PC-9 (cell line): ENCODE data around the gene ZNF100. TPM values are rescaled to one million over a fixed set of nuclear protein-coding genes. Genes with fewer than 3 reads are reported as not detected.
"Not testable (repeated sequence)": the region's sequence is repeated elsewhere in the genome, so short reads cannot be mapped to it uniquely, and the experiment has no call there.

ENCODE experiments used
- BruUV-seq: library from RNA; stranded (reverse); fragments of 400-500 nt; replicated peaks from 2 replicates; lab custom pipeline; 2021; lab: Mats Ljungman, UMichigan
- CTCF ChIA-PET: fragments of 300-600 bp; sonication (Branson Sonifier 250); formaldehyde crosslinking; loops from one replicate; lab custom pipeline; 2022; ENCODE audit warnings: antibody characterized with exemption; lab: Charles Lee
- POLR2A ChIA-PET: fragments of 300-600 bp; sonication (Branson Sonifier 250); formaldehyde crosslinking; loops from one replicate; lab custom pipeline; 2022; ENCODE audit warnings: antibody characterized with exemption; ENCODE audit not compliant: unreplicated experiment; lab: Charles Lee
- DNase-seq, 2 experiments: peaks; one replicate each; pipeline versions ENCODE4 v3.0.0 to v3.0.0-alpha.2; 2015 to 2022; ENCODE audit warnings: mixed read lengths in 1 of 2
- H2AFZ ChIP-seq: fragments of 200-600 bp; sonication (generic); 2 replicates; pipeline ENCODE4 v1.8.1; 2017; ENCODE audit warnings: antibody characterized with exemption
- H3F3A ChIP-seq: fragments of 200-600 bp; sonication (generic); 2 replicates; pipeline ENCODE4 v1.8.1; 2017; ENCODE audit warnings: antibody characterized with exemption, mild to moderate bottlenecking, low read depth; ENCODE audit not compliant: insufficient read depth
- H3K27ac ChIP-seq: fragments of 200-600 bp; sonication (generic); 2 replicates; pipeline ENCODE4 v1.6.1; 2016; ENCODE audit warnings: mixed run types
- H3K27me3 ChIP-seq: fragments of 200-600 bp; sonication (generic); 2 replicates; pipeline ENCODE4 v1.6.1; 2016; ENCODE audit warnings: low read depth, mixed run types; ENCODE audit not compliant: insufficient read depth
- H3K36me3 ChIP-seq: fragments of 200-600 bp; sonication (generic); 2 replicates; pipeline ENCODE4 v1.6.1; 2016; ENCODE audit warnings: low read depth, mixed run types
- H3K4me1 ChIP-seq: fragments of 200-600 bp; sonication (generic); replicated peaks from 2 replicates; pipeline ENCODE4 v1.6.1; 2016; ENCODE audit warnings: mixed run types; ENCODE audit not compliant: insufficient read depth
- H3K4me2 ChIP-seq: fragments of 200-600 bp; sonication (generic); 2 replicates; pipeline ENCODE4 v1.6.1; 2017; ENCODE audit warnings: mixed run types
- H3K4me3 ChIP-seq: fragments of 200-600 bp; sonication (generic); 2 replicates; pipeline ENCODE4 v1.6.1; 2016; ENCODE audit warnings: mixed run types
- H3K79me2 ChIP-seq: fragments of 200-600 bp; sonication (generic); 2 replicates; pipeline ENCODE4 v1.6.1; 2017; ENCODE audit warnings: low read depth, mixed run types
- H3K9me2 ChIP-seq: fragments of 200-600 bp; sonication (generic); 2 replicates; pipeline ENCODE4 v1.8.1; 2017; ENCODE audit warnings: mild to moderate bottlenecking; ENCODE audit not compliant: insufficient read depth
- H3K9me3 ChIP-seq: fragments of 200-600 bp; sonication (generic); 2 replicates; pipeline ENCODE4 v1.8.1; 2016; ENCODE audit warnings: low read depth; ENCODE audit not compliant: insufficient read depth
- H4K20me1 ChIP-seq: fragments of 200-600 bp; sonication (generic); 2 replicates; pipeline ENCODE4 v1.8.1; 2017; ENCODE audit not compliant: insufficient read depth
- CTCF ChIP-seq: fragments of 200-600 bp; sonication (generic); conservative IDR thresholded peaks from 2 replicates; pipeline ENCODE4 v1.6.1; 2017; ENCODE audit warnings: mixed run types, antibody characterized with exemption, mild to moderate bottlenecking, moderate library complexity
- EZH2 ChIP-seq: fragments of 200-600 bp; sonication (generic); IDR thresholded peaks from 2 replicates; pipeline ENCODE4 v1.8.0; 2017; ENCODE audit warnings: antibody characterized with exemption, low read depth
- intact Hi-C: fragments of 100-400 bp; cut with micrococcal nuclease; formaldehyde crosslinking; loops from one replicate; pipeline ENCODE4 v1.10.0; 2022; ENCODE audit not compliant: unreplicated experiment
- total RNA-seq: library from RNA; stranded (reverse); gene quantifications from 2 replicates; pipeline ENCODE4 v1.2.3, GENCODE V29; 2021

Gene ZNF100
- total RNA-seq, 1 experiment from 2014 or later, result 7.7 TPM

- Histone ChIP-seq H3F3A (no peaks in the 10 kb centered on the region), H3K36me3 (peaks cover 44% of the 10 kb centered on the region), H2AFZ (no peak overlapping the region), H3K4me3 (no peak overlapping the region), H3K4me1 (no peaks in the 10 kb centered on the region), H4K20me1 (no peaks in the 10 kb centered on the region), H3K9me3 (peaks cover 9% of the 10 kb centered on the region; the same call in 1 of the 2 replicates), H3K4me2 (no peak overlapping the region), H3K27ac (no peak overlapping the region), H3K27me3 (no peaks in the 10 kb centered on the region), H3K79me2 (no peaks in the 10 kb centered on the region; the same call in 1 of the 2 replicates), H3K9me2 (no peaks in the 10 kb centered on the region)
- POLR2A ChIA-PET, result interaction anchor here (0.6 kb wide), 1 partner anchor 422 kb away, joined by 3 read pairs; no protein-coding TSS in a partner anchor
- TF ChIP-seq EZH2, result no peak
- TF ChIP-seq CTCF, result no peak
- CTCF ChIA-PET, result no interaction called here
- intact Hi-C loops, result no loop called here
- BruUV-seq, result no TSS peak
- no peak for DNase-seq
Measured at GRCh38 chr19:21748088-21748487, 19.3 kb downstream of the ZNF100 start.

GRCh38 chr19:21740559-21740958 lies 26.8 kb downstream of the ZNF100 start:
- no peaks in the 10 kb centered on the region; the same call in 1 of the 2 replicates for H4K20me1 ChIP-seq
- no peaks in the 10 kb centered on the region for H3K9me2 ChIP-seq
- no peak overlapping the region for H3K4me2 ChIP-seq
- no peak overlapping the region for H3K4me3 ChIP-seq
- POLR2A ChIA-PET, result no interaction called here
- H3K79me2 ChIP-seq, result no peaks in the 10 kb centered on the region
- DNase-seq, result no peak
- H3K27ac ChIP-seq, result no peak overlapping the region
- no peaks in the 10 kb centered on the region for H3F3A ChIP-seq
- H3K9me3 ChIP-seq, result peaks cover 28% of the 10 kb centered on the region
- CTCF ChIA-PET, result no interaction called here
- TF ChIP-seq EZH2, result no peak
- TF ChIP-seq CTCF, result no peak
- H3K27me3 ChIP-seq, result no peaks in the 10 kb centered on the region
- no peak overlapping the region for H2AFZ ChIP-seq
- H3K4me1 ChIP-seq, result no peaks in the 10 kb centered on the region
- BruUV-seq, result no TSS peak
- intact Hi-C loops, result no loop called here
- peaks cover 56% of the 10 kb centered on the region for H3K36me3 ChIP-seq

- BruUV-seq, result not testable (repeated sequence)
- H3K36me3 ChIP-seq, result peaks cover 38% of the 10 kb centered on the region
Measured at GRCh38 chr19:21726942-21727747, 40.2 kb downstream of the ZNF100 start.

More at GRCh38 chr19:21726942-21727747, 40.2 kb downstream of the ZNF100 start:
- H3K9me3 ChIP-seq, result peaks cover 76% of the 10 kb centered on the region
- H3K9me2 ChIP-seq, CTCF ChIA-PET, H3K79me2 ChIP-seq, H4K20me1 ChIP-seq, H3K27me3 ChIP-seq, POLR2A ChIA-PET, H3K27ac ChIP-seq, H3K4me1 ChIP-seq, H3K4me2 ChIP-seq, H3K4me3 ChIP-seq, H2AFZ ChIP-seq, DNase-seq, H3F3A ChIP-seq, intact Hi-C loops: not testable (repeated sequence)
